ENCODE measurements around the gene KIAA1614.

The KIAA1614 gene

GRCh38 chr1:180909005-180909414, 3.7 kb upstream of the KIAA1614 start:
- no peak for DNase-seq

DNA sequence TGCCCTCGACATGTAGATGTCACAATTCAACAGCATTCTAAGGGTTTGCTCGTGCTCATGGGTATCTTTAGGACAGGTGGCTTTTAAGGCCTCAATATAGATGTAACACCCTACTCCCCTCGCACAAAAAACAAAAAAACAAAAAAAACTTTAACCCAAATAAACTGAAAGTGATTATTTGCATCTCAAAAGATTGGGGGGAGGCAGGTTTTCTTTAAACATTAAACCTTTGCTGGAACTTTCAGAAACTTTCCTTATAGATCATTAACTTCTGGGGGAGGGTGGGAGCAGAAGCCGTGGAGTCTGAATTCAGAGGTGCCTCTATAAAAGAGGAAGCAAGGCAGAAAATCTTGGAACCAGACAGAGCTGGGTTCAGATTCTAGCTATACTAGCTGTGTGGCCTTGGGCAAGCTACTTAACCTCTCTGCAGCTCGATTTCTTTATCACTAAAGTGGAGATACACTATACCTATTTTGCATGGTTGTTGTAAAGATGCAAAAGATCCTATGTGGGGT, 3.2 kb upstream of the KIAA1614 start:
- DNase-seq, result no peak

DNA sequence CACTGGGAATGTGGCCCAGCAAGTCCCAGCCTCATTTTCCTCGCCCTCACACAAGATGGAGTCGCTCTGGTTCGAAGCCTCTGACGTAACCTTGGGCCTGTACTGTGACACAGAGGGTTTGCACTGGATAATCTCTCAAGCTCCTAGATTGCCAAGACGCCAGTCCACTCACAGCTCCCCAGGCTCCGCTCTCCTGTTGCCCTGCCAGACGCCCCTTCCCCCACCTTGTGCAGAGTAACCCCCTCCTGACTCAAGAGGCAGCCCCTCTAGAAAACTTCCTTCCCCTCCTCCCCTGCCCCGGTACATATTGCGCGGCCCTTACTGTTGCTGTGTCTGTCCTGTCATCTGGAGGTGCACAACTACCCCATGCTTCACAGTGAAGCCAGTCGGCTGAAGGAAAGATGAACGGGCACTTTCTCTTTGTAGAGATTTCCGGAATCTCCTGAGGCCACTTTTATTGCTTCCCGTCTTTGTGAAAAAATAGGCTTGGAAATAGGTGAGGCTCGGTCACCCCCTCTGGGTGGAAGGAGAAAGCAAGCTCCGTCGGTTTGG, 981 bp upstream of the KIAA1614 start:
- no peak for DNase-seq

- no peak for DNase-seq
These were observed 391 bp upstream of the KIAA1614 start for GRCh38 chr1:180912211-180912800.

GRCh38 chr1:180915426-180915965, 2.8 kb downstream of the KIAA1614 start:
- no peak for DNase-seq

DNA sequence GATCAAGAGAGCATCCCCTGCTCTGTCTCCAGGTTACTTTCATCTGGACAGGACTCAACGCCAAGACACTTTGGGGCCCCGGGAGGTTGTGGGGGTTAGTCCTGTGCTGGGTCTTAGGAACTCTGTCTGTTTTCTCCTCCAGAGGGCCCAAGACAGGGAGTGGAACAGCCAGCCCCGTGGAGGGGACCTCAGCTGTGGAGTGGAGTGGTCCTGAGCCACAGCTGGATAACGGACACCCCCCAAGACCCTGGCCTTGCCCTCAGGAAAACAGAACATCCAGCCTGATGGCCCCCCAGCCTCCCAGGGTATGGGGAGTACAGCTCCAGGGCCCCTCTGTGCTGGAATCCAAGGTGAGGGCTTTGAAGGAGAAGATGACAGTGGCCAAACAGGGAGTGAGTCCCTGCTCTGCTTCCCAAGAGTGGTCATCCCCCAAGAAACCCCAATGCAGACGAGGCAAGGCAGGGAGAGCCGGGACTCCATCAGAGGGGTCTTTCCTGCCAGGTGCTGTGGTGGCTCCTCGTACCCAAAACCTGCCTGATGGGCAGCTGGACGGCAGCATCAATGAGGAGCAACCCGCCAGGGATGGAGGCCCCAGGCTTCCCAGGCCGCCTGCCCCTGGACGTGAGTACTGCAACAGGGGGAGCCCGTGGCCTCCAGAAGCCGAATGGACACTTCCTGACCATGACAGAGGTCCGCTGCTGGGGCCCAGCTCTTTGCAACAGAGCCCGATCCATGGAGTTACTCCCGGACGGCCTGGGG, 3.5 kb downstream of the KIAA1614 start:
- DNase-seq, result no peak

- no peak for DNase-seq
These were observed 4.1 kb downstream of the KIAA1614 start for GRCh38 chr1:180916771-180917170.

DNA sequence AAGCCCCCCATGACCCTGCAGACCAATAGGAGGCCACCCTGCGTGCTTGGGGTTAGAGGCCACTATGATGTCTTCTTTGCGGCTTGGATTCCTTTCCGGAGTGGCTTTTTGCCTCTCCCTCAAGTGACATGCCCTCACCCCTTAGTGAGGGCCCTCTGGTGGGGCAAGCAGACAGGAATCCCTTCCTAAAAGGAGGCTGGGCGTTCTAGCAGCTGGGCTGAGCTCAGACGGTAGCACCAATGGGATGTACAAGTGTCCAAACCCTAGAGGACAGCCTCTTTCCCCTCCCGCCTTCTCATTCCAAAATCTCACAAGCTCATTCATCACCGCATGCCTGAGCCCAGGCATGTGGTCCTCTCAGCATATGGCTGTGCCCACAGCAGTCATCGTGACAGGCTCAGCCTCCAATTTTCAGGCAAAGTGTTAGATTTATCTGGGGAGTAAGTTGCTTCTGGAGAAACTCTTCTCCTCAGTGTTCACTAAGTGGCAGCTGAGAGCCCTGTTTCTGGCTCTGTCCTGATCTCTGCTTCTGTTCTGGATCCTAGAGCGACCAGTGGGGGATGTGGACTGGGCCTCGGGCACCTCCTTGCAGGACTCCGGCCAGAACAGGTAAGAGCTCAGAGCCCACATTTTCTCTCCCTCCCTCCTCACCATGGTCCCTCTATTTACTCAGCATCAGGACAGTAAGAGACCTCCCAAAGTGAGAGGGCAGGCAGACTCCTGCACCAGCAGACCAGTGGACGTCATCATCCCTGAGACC, 4.8 kb downstream of the KIAA1614 start:
- DNase-seq, result no peak

DNA sequence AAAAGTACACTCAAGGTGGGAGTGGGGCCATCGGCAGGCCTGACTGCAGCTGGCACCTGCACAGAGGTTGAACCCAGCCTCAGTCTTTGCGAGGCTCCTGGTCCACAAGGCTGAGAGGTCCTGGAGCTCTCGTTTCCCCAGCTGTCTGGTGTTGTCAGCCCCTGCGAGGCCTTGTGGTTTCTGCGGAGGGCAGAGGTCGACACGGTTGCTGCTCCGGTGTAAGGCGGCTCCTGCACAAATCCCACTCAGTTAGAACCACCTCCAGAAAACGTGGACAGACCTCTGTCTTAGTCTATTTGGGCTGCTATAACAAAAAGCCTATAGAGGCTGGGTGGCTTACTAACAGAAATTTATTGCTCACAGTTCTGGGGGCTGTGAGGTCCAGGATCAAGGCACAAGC, 5.8 kb downstream of the KIAA1614 start:
- DNase-seq, result no peak

- DNase-seq, result no peak
These were observed 6.5 kb downstream of the KIAA1614 start for GRCh38 chr1:180919183-180919700.

- no peak for DNase-seq
These were observed 7.5 kb downstream of the KIAA1614 start for GRCh38 chr1:180920193-180920592.

GRCh38 chr1:180920702-180921101, 8.0 kb downstream of the KIAA1614 start:
- DNase-seq, result no peak

GRCh38 chr1:180921386-180921785, 8.7 kb downstream of the KIAA1614 start:
- no peak for DNase-seq

- no peak for DNase-seq
These were observed 9.4 kb downstream of the KIAA1614 start for GRCh38 chr1:180921891-180922630.

DNA sequence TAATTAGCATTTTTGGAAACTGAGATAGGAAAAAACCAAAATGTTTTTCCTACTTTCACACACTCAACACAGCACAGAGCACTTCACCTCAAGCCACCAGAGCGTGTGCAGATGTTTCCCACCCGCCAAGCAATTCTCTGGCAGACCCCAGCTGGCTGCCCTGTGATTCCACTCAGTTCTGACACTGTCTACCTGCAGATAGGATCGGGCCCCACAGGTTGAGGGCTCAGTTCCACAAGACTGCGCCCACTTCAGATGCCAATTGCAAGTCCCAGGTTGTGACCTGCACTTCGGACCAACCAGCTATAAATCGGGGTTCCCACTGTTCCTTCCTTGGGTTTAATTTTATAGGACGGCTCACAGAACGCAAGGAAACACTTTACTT, 9.9 kb downstream of the KIAA1614 start:
- DNase-seq, result no peak

GRCh38 chr1:180923021-180923841, 10.5 kb downstream of the KIAA1614 start:
- no peak for DNase-seq

DNA sequence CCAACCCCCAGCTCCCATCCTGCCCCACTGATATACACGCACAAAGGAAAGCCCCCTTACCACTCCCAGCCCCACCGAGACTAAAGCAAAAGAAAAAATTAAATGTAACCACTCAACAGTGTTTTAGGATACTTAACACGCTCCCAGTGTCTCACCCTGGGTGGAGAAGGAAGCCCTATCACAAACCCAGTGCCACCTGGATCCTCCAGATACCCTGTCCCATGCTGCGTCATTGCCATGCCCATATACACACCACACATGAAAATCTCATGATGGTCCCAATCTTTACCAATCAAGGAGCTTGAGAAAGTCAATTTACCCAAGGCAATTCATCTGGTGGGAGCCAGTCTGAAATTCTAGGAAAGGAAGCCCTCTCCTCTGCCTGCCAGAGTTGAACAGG, 11.2 kb downstream of the KIAA1614 start:
- DNase-seq, result no peak

- DNase-seq, result no peak
These were observed 12.2 kb downstream of the KIAA1614 start for GRCh38 chr1:180924939-180925338.

DNA sequence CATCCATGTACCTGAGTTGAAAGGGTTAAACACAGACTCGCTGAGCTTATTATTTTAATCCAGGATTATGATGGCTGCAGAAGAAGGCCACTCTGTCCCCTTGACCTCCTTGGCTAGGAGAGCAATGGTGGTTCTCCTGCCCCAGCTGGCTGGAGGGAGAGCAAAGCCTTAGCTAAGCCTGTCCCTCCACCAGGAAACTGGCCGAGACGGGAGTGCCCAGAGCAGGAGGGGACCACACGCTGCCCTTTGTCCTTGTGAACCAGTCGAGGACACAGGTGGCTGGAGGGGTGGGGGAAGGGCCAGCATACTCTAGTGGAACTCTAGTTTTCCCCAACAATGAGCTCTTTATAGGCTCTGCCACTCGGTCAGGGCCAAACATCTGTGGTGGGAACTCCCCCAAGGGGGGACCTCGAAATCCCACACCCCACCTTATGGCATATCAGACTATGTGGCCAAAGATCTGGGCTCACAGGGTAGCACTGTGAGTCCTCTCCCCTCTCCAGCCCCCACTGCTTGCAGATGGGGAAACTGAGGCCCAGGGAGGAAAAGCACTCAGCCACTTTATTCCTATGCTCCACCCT, 12.9 kb downstream of the KIAA1614 start:
- no peak for DNase-seq

GRCh38 chr1:180926164-180926981, 13.7 kb downstream of the KIAA1614 start:
- DNase-seq, result no peak

Measured in CD4-positive, alpha-beta T cell treated with Interleukin-21 for 1 hour (primary cell).